A549 (cell line): ENCODE data around the gene ZDHHC11. TPM values are rescaled to one million over a fixed set of nuclear protein-coding genes. Genes with fewer than 3 reads are reported as not detected.

ENCODE experiments used
- ATAC-seq, 2 experiments: fragments of 200-7000 bp in 1 of 2; fragments of >200 bp in 1 of 2; cut with Nextera tagmentation in 1 of 2; cut with Tn5 transposase in 1 of 2; 3 replicates each; pipeline versions ENCODE4 v1.8.0 to v1.9.1; 2018 to 2020; ENCODE audit warnings: mild to moderate bottlenecking in 1 of 2, moderate library complexity in 1 of 2
- CTCF ChIA-PET: fragments of 300-600 bp; sonication (Branson Sonifier 250); formaldehyde crosslinking; extraction: SDS; loops from one replicate; lab custom pipeline; 2021; ENCODE audit warnings: antibody characterized with exemption, inconsistent platforms; lab: Yijun Ruan, JAX
- POLR2A ChIA-PET: fragments of 350-600 bp; formaldehyde crosslinking; extraction: SDS; loops from one replicate; lab custom pipeline; 2021; ENCODE audit warnings: antibody characterized with exemption, inconsistent platforms; lab: Yijun Ruan, JAX
- DNase-seq, 2 experiments: peaks; one replicate each; pipeline versions ENCODE4 v3.0.0 to v3.0.0-alpha.2; 2011 to 2016; ENCODE audit warnings: low read depth in 1 of 2, low spot score in 1 of 2
- FAIRE-seq: peaks from 2 replicates; lab custom pipeline; 2011; peaks lifted over from hg19 to GRCh38; lab: Jason Lieb, UNC
- H3K27ac ChIP-seq, 2 experiments: fragments of >200 bp; sonication (Bioruptor Twin); formaldehyde crosslinking; 3 replicates each; pipeline ENCODE4 v1.5.1; 2016 to 2017
- H3K4me1 ChIP-seq: fragments of >200 bp; sonication (Bioruptor Twin); formaldehyde crosslinking; 3 replicates; pipeline ENCODE4 v1.6.1; 2016
- H3K4me2 ChIP-seq: fragments of >200 bp; sonication (Bioruptor Twin); formaldehyde crosslinking; 3 replicates; pipeline ENCODE4 v1.6.1; 2016
- H3K4me3 ChIP-seq: fragments of >200 bp; sonication (Bioruptor Twin); formaldehyde crosslinking; 3 replicates; pipeline ENCODE4 v1.5.1; 2016
- H3K9me3 ChIP-seq: fragments of >200 bp; sonication (Bioruptor Twin); formaldehyde crosslinking; 3 replicates; pipeline ENCODE4 v1.6.1; 2016
- BCL3 ChIP-seq: fragments of >200 bp; sonication (Bioruptor Twin); formaldehyde crosslinking; IDR thresholded peaks from 3 replicates; pipeline ENCODE4 v1.6.1; 2016
- CBX8 ChIP-seq: fragments of 200-600 bp; sonication (generic); IDR thresholded peaks from 2 replicates; pipeline ENCODE4 v1.6.1; 2016
- CEBPB ChIP-seq, 2 experiments: fragments of >200 bp in 1 of 2; sonication (Bioruptor Twin) in 1 of 2; formaldehyde crosslinking in 1 of 2; IDR thresholded peaks; 2 replicates each; pipeline ENCODE4 v1.6.1; 2012 to 2016
- CHD4 ChIP-seq: fragments of 200-600 bp; sonication (generic); IDR thresholded peaks from 2 replicates; pipeline ENCODE4 v1.6.1; 2016; ENCODE audit warnings: antibody characterized with exemption, mild to moderate bottlenecking, borderline replicate concordance
- E2F6 ChIP-seq: IDR thresholded peaks from 2 replicates; pipeline ENCODE4 v1.6.1; 2012; ENCODE audit warnings: low read depth, borderline replicate concordance
- EHF ChIP-seq: fragments of 250-450 bp; sonication (Bioruptor Pico); IDR thresholded peaks from 2 replicates; pipeline ENCODE4 v1.5.0; 2020; ENCODE audit warnings: mild to moderate bottlenecking
- ELK1 ChIP-seq: fragments of 150-350 bp; IDR thresholded peaks from 2 replicates; pipeline ENCODE4 v1.6.1; 2014; ENCODE audit warnings: low read depth, mild to moderate bottlenecking, low read length
- ESRRA ChIP-seq: fragments of 150-350 bp; IDR thresholded peaks from 2 replicates; pipeline ENCODE4 v1.6.1; 2014; ENCODE audit warnings: mild to moderate bottlenecking, low read length, borderline replicate concordance
- FOSL2 ChIP-seq, 2 experiments: fragments of 450-650 bp in 1 of 2; fragments of >200 bp in 1 of 2; sonication (Bioruptor Twin) in 1 of 2; formaldehyde crosslinking; IDR thresholded peaks; 2 replicates each; pipeline versions ENCODE4 v1.5.0 to v1.6.1; 2016 to 2020; ENCODE audit warnings: mild to moderate bottlenecking in 1 of 2, moderate library complexity in 1 of 2
- HDAC2 ChIP-seq: fragments of 200-600 bp; sonication (generic); IDR thresholded peaks from 2 replicates; pipeline ENCODE4 v1.6.1; 2016
- HOXA7 ChIP-seq: fragments of 250-450 bp; sonication (Bioruptor Pico); IDR thresholded peaks from 2 replicates; pipeline ENCODE4 v1.5.0; 2020; ENCODE audit warnings: mild to moderate bottlenecking, moderate library complexity
- HOXB13 ChIP-seq: fragments of 250-450 bp; sonication (Bioruptor Pico); IDR thresholded peaks from 2 replicates; pipeline ENCODE4 v1.5.0; 2020; ENCODE audit warnings: low read depth, mild to moderate bottlenecking, moderate library complexity
- JUNB ChIP-seq: fragments of >200 bp; sonication (Bioruptor Twin); formaldehyde crosslinking; IDR thresholded peaks from 2 replicates; pipeline ENCODE4 v1.6.1; 2016
- MAX ChIP-seq: IDR thresholded peaks from 2 replicates; pipeline ENCODE4 v1.6.1; 2012
- MYC ChIP-seq: IDR thresholded peaks from 2 replicates; pipeline ENCODE4 v1.6.1; 2012; ENCODE audit warnings: mild to moderate bottlenecking, inconsistent platforms, low read length, improper control_type of control experiment, borderline replicate concordance
- NFE2L2 ChIP-seq: fragments of 150-350 bp; conservative IDR thresholded peaks from 2 replicates; pipeline ENCODE4 v1.6.1; 2014; ENCODE audit warnings: low read length
- NR3C1 ChIP-seq: fragments of >200 bp; sonication (Bioruptor Twin); formaldehyde crosslinking; IDR thresholded peaks from 3 replicates; pipeline ENCODE4 v1.6.1; 2017
- POLR2AphosphoS2 ChIP-seq: conservative IDR thresholded peaks from 2 replicates; pipeline ENCODE4 v1.6.1; 2012; ENCODE audit warnings: low read length, improper control_type of control experiment, inconsistent platforms
- RAD21 ChIP-seq, 2 experiments: fragments of >200 bp in 1 of 2; sonication (Bioruptor Twin) in 1 of 2; formaldehyde crosslinking in 1 of 2; IDR thresholded peaks in 1 of 2; conservative IDR thresholded peaks in 1 of 2; 2 replicates in 1 of 2; 3 replicates in 1 of 2; pipeline ENCODE4 v1.6.1; 2012 to 2018; ENCODE audit warnings: inconsistent platforms in 1 of 2
- RARB ChIP-seq: fragments of 250-450 bp; sonication (Bioruptor Pico); IDR thresholded peaks from 2 replicates; pipeline ENCODE4 v1.8.0; 2021; ENCODE audit warnings: mild to moderate bottlenecking, moderate library complexity
- RCOR1 ChIP-seq: fragments of 150-350 bp; IDR thresholded peaks from 2 replicates; pipeline ENCODE4 v1.6.1; 2014; ENCODE audit warnings: antibody characterized with exemption, low read length, low read depth
- SMC3 ChIP-seq: fragments of >200 bp; sonication (Bioruptor Twin); formaldehyde crosslinking; IDR thresholded peaks from 3 replicates; pipeline ENCODE4 v1.6.1; 2018; ENCODE audit warnings: inconsistent platforms
- SREBF2 ChIP-seq: fragments of 450-650 bp; IDR thresholded peaks from 2 replicates; pipeline ENCODE4 v1.6.1; 2014; ENCODE audit warnings: mild to moderate bottlenecking, moderate library complexity
- TFCP2L1 ChIP-seq: fragments of 250-450 bp; sonication (Bioruptor Pico); IDR thresholded peaks from 2 replicates; pipeline ENCODE4 v1.5.0; 2021; ENCODE audit warnings: mild to moderate bottlenecking
- TP53 ChIP-seq: fragments of 250-450 bp; sonication (Bioruptor Pico); IDR thresholded peaks from 2 replicates; pipeline ENCODE4 v1.5.0; 2021; ENCODE audit warnings: mild to moderate bottlenecking, moderate library complexity
- USF2 ChIP-seq: fragments of 450-650 bp; IDR thresholded peaks from 2 replicates; pipeline ENCODE4 v1.6.1; 2014; ENCODE audit warnings: antibody characterized with exemption
- ZC3H11A ChIP-seq: fragments of 450-650 bp; IDR thresholded peaks from 2 replicates; pipeline ENCODE4 v1.6.1; 2014; ENCODE audit warnings: antibody characterized with exemption, mild to moderate bottlenecking
- ZNF302 ChIP-seq: fragments of 250-450 bp; sonication (Bioruptor Pico); IDR thresholded peaks from 2 replicates; pipeline ENCODE4 v1.9.0; 2021; ENCODE audit warnings: inconsistent platforms, mild to moderate bottlenecking, moderate library complexity
- ZSCAN20 ChIP-seq: fragments of 250-450 bp; sonication (Bioruptor Pico); IDR thresholded peaks from 2 replicates; pipeline ENCODE4 v1.8.0; 2022; ENCODE audit warnings: mild to moderate bottlenecking, moderate library complexity
- WGBS: methylation state at CpG from one replicate; pipeline ENCODE4 v1.1.6; 2017; ENCODE audit errors: missing lambda C conversion rate; 5-methylcytosine and 5-hydroxymethylcytosine counted together
- polyA plus RNA-seq, 4 experiments: library from polyadenylated mRNA; depleted of rRNA in 3 of 4; stranded (reverse); fragments of >200 nt; fragmentation: RNase III in 1 of 4; extraction: RNeasy Plus Mini Kit Qiagen cat#74134 plus additional on column Dnase treatment in 1 of 4; gene quantifications; 2 replicates in 3 of 4; 3 replicates in 1 of 4; pipeline ENCODE4 v1.2.3, GENCODE V29; 2011 to 2017
- TF ChIP-seq, protein P1 (sequence below): fragments of 200-600 bp; sonication (generic); IDR thresholded peaks from 2 replicates; pipeline ENCODE4 v1.6.1; 2016; ENCODE audit warnings: antibody characterized with exemption, mild to moderate bottlenecking, moderate library complexity

The ZDHHC11 gene
- polyA plus RNA-seq, 2 of the 4 experiments (the other 2 are of a cell fraction), result 2.6 to 13.7 TPM

- Histone ChIP-seq H3K9me3 (no peaks in the 10 kb centered on the region), H3K4me3 (no peak overlapping the region), H3K4me1 (no peaks in the 10 kb centered on the region), H3K4me2 (no peak overlapping the region), H3K27ac (no peak overlapping the region)
- DNase-seq, result no peak
- no peak for TF ChIP-seq SREBF2
- no peak for TF ChIP-seq JUNB
- no peak for TF ChIP-seq NR3C1
- TF ChIP-seq MYC, result no peak
- TF ChIP-seq FOSL2 (IDR thresholded peaks at IDR 0.05), result no peak
- no peak for TF ChIP-seq FOSL2 (CRISPR knock-in tag; IDR thresholded peaks at IDR 0.05)
- TF ChIP-seq HOXA7 (CRISPR knock-in tag), result no peak
- no peak for TF ChIP-seq EHF (CRISPR knock-in tag)
- TF ChIP-seq ZC3H11A, result no peak
- TF ChIP-seq HOXB13, result no peak
- no peak for TF ChIP-seq HDAC2
- no peak for TF ChIP-seq TP53 (CRISPR knock-in tag)
- TF ChIP-seq E2F6, result no peak
- no peak for TF ChIP-seq MAX
- TF ChIP-seq ZSCAN20 (CRISPR knock-in tag), result no peak
- TF ChIP-seq, protein P1, sequence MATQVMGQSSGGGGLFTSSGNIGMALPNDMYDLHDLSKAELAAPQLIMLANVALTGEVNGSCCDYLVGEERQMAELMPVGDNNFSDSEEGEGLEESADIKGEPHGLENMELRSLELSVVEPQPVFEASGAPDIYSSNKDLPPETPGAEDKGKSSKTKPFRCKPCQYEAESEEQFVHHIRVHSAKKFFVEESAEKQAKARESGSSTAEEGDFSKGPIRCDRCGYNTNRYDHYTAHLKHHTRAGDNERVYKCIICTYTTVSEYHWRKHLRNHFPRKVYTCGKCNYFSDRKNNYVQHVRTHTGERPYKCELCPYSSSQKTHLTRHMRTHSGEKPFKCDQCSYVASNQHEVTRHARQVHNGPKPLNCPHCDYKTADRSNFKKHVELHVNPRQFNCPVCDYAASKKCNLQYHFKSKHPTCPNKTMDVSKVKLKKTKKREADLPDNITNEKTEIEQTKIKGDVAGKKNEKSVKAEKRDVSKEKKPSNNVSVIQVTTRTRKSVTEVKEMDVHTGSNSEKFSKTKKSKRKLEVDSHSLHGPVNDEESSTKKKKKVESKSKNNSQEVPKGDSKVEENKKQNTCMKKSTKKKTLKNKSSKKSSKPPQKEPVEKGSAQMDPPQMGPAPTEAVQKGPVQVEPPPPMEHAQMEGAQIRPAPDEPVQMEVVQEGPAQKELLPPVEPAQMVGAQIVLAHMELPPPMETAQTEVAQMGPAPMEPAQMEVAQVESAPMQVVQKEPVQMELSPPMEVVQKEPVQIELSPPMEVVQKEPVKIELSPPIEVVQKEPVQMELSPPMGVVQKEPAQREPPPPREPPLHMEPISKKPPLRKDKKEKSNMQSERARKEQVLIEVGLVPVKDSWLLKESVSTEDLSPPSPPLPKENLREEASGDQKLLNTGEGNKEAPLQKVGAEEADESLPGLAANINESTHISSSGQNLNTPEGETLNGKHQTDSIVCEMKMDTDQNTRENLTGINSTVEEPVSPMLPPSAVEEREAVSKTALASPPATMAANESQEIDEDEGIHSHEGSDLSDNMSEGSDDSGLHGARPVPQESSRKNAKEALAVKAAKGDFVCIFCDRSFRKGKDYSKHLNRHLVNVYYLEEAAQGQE, result no peak
- no peak for TF ChIP-seq USF2
- no peak for TF ChIP-seq POLR2AphosphoS2
- no peak for TF ChIP-seq RARB (CRISPR knock-in tag)
- TF ChIP-seq CBX8, result no peak
- no peak for TF ChIP-seq RAD21 (conservative IDR thresholded peaks at IDR 0.05 in 1 of 2, IDR thresholded peaks at IDR 0.05 in 1 of 2)
- CTCF ChIA-PET, result interaction anchor here (1.0 kb wide), 1 partner anchor 202 kb away, joined by 3 read pairs; no protein-coding TSS in a partner anchor
- 96% methylated on average over 28 of the region's 29 CpGs for WGBS
- ATAC-seq, result no peak
- POLR2A ChIA-PET, result no interaction called here
- FAIRE-seq, result no peak
Observed at GRCh38 chr5:871596-872298, 21.0 kb upstream of the ZDHHC11 start.

- H3K4me3 ChIP-seq, result no peak overlapping the region
- POLR2A ChIA-PET, result no interaction called here
- ATAC-seq (no peak), FAIRE-seq (no peak), DNase-seq (no peak)
- H3K27ac ChIP-seq, result no peak overlapping the region
- CTCF ChIA-PET, result interaction anchor here (1.0 kb wide), 1 partner anchor 32 kb away, joined by 3 read pairs; no protein-coding TSS in a partner anchor
- H3K9me3 ChIP-seq, result no peaks in the 10 kb centered on the region
- H3K4me1 ChIP-seq, result no peaks in the 10 kb centered on the region
- no peak overlapping the region for H3K4me2 ChIP-seq
- WGBS, result 98% methylated on average over 4 of the region's 5 CpGs
- TF ChIP-seq HOXB13 (no peak), CHD4 (no peak), NFE2L2 (no peak), CEBPB (IDR thresholded peaks at IDR 0.05) (no peak), BCL3 (no peak), ZNF302 (CRISPR knock-in tag) (no peak), ELK1 (no peak), SMC3 (no peak), HDAC2 (no peak), TFCP2L1 (CRISPR knock-in tag) (no peak), MYC (no peak), RAD21 (conservative IDR thresholded peaks at IDR 0.05 in 1 of 2, IDR thresholded peaks at IDR 0.05 in 1 of 2) (no peak), POLR2AphosphoS2 (no peak), ESRRA (no peak), SREBF2 (no peak), RCOR1 (no peak)
Observed at GRCh38 chr5:870956-871355, 20.2 kb upstream of the ZDHHC11 start.
